ENCODE measurements around the gene PCBD1.
"Not testable (repeated sequence)": the region's sequence is repeated elsewhere in the genome, so short reads cannot be mapped to it uniquely, and the experiment has no call there.

The PCBD1 gene

GRCh38 chr10:70861495-70862197, 26.7 kb downstream of the PCBD1 start:
- FAIRE-seq: not testable (repeated sequence)

GRCh38 chr10:70858759-70859158, 29.6 kb downstream of the PCBD1 start:
- FAIRE-seq: no peak

- no peak for FAIRE-seq
Measured at GRCh38 chr10:70856454-70856853, 31.9 kb downstream of the PCBD1 start.

- FAIRE-seq: no peak
Measured at GRCh38 chr10:70853457-70853856, 34.9 kb downstream of the PCBD1 start.

- no peak for FAIRE-seq
Measured at GRCh38 chr10:70853038-70853437, 35.3 kb downstream of the PCBD1 start.

- FAIRE-seq: no peak
Measured at GRCh38 chr10:70851597-70852475, 36.5 kb downstream of the PCBD1 start.

- no peak for FAIRE-seq
Measured at GRCh38 chr10:70850097-70850496, 38.3 kb downstream of the PCBD1 start.

- FAIRE-seq: no peak
Measured at GRCh38 chr10:70849582-70850016, 38.8 kb downstream of the PCBD1 start.

GRCh38 chr10:70847659-70848360, 40.6 kb downstream of the PCBD1 start:
- no peak for FAIRE-seq

- FAIRE-seq: no peak
Measured at GRCh38 chr10:70846795-70847194, 41.6 kb downstream of the PCBD1 start.

- no peak for FAIRE-seq
Measured at GRCh38 chr10:70845816-70846215, 42.5 kb downstream of the PCBD1 start.

- FAIRE-seq: no peak
Measured at GRCh38 chr10:70845256-70845655, 43.1 kb downstream of the PCBD1 start.

- FAIRE-seq: no peak
Measured at GRCh38 chr10:70843776-70844489, 44.4 kb downstream of the PCBD1 start.

GRCh38 chr10:70843333-70843732, 45.0 kb downstream of the PCBD1 start:
- FAIRE-seq: no peak

- no peak for FAIRE-seq
Measured at GRCh38 chr10:70840836-70841235, 47.5 kb downstream of the PCBD1 start.

- no peak for FAIRE-seq
Measured at GRCh38 chr10:70838270-70838805, 50.0 kb downstream of the PCBD1 start.

- no peak for FAIRE-seq
Measured at GRCh38 chr10:70837660-70838059, 50.7 kb downstream of the PCBD1 start.

GRCh38 chr10:70836319-70836718, 52.0 kb downstream of the PCBD1 start:
- no peak for FAIRE-seq

GRCh38 chr10:70834441-70835151, 53.8 kb downstream of the PCBD1 start:
- FAIRE-seq: no peak

GRCh38 chr10:70834021-70834420, 54.3 kb downstream of the PCBD1 start:
- FAIRE-seq: no peak

GRCh38 chr10:70833601-70834000, 54.8 kb downstream of the PCBD1 start:
- FAIRE-seq: no peak
